Sigmoid colon (tissue), 7 donors: Measurements from ENCODE around the gene ACTL6B. TPM values are rescaled to one million over a fixed set of nuclear protein-coding genes. Genes with fewer than 3 reads are reported as not detected.
A peak's percentile ranks its signal among the peaks of the same experiment; 100 is the strongest.

Experiments
- DNase-seq: peaks from one replicate; pipeline ENCODE4 v3.0.0-alpha.2; 2019
- H3K27ac ChIP-seq, 4 donors: fragments of 200-600 bp; sonication (generic); one replicate each; pipeline ENCODE4 v1.5.1; 2016 to 2019; ENCODE audit warnings: mild to moderate bottlenecking in 1 of 4
- H3K27me3 ChIP-seq, 3 donors: fragments of 200-600 bp; sonication (generic); one replicate each; pipeline ENCODE4 v1.5.1; 2019; ENCODE audit warnings: mild to moderate bottlenecking in 1 of 3
- H3K36me3 ChIP-seq, 4 donors: fragments of 200-600 bp; sonication (generic); one replicate each; pipeline ENCODE4 v1.5.1; 2016 to 2019
- H3K4me1 ChIP-seq, 4 donors: fragments of 200-600 bp; sonication (generic); one replicate each; pipeline ENCODE4 v1.5.1; 2017 to 2019
- H3K4me3 ChIP-seq, 4 donors: fragments of 200-600 bp; sonication (generic); one replicate each; pipeline ENCODE4 v1.5.1; 2017 to 2019; ENCODE audit warnings: mild to moderate bottlenecking in 2 of 4, moderate library complexity in 1 of 4
- H3K9me3 ChIP-seq, 4 donors: fragments of 200-600 bp in 3 of 4; sonication (generic) in 3 of 4; one replicate each; pipeline versions ENCODE4 v1.5.1 to v1.6.1; 2013 to 2019
- CTCF ChIP-seq, 4 experiments: fragments of 450-650 bp in 3 of 4; fragments of 200-600 bp in 1 of 4; IDR thresholded peaks; one replicate each; pipeline ENCODE4 v1.5.1; 2016 to 2019; ENCODE audit warnings: antibody characterized with exemption in 4 of 4, mild to moderate bottlenecking in 3 of 4, moderate library complexity in 2 of 4
- EP300 ChIP-seq, 4 donors: sonication (generic); formaldehyde crosslinking; IDR thresholded peaks; one replicate each; pipeline ENCODE4 v1.6.1; 2017; ENCODE audit warnings: antibody characterized with exemption in 4 of 4
- POLR2A ChIP-seq, 2 donors: fragments of 450-650 bp; IDR thresholded peaks; one replicate each; pipeline ENCODE4 v1.6.1; 2016; ENCODE audit warnings: antibody characterized with exemption in 2 of 2, mild to moderate bottlenecking in 2 of 2, moderate library complexity in 2 of 2
- POLR2AphosphoS5 ChIP-seq, 4 donors: sonication (generic); formaldehyde crosslinking; IDR thresholded peaks; one replicate each; pipeline ENCODE4 v1.6.1; 2017; ENCODE audit warnings: antibody characterized with exemption in 4 of 4
- WGBS, 2 donors: extraction: QIAGEN DNeasy Blood & Tissue Kit; methylation state at CpG; one replicate each; pipeline ENCODE4 v1.1.7; 2013; 5-methylcytosine and 5-hydroxymethylcytosine counted together
- intact Hi-C: fragments of 100-400 bp; cut with DNase I; formaldehyde crosslinking; loops from one replicate; pipeline ENCODE4 v1.15.1; 2023
- polyA plus RNA-seq, 3 donors: library from polyadenylated mRNA; stranded (reverse); fragments of 200-250 nt; gene quantifications; one replicate each; pipeline ENCODE4 v1.2.3, GENCODE V29; 2013
- total RNA-seq, 4 donors: library from RNA; depleted of rRNA; stranded (reverse); fragments of >200 nt; gene quantifications; one replicate each; pipeline ENCODE4 v1.1.0, GENCODE V29; 2016
- donor health status: healthy with polysubstance abuse.
- donor health status: Bipolar disorder and iron deficiency.
- donor health status: healthy.

Gene ACTL6B
- total and polyA plus RNA-seq, 7 donors, result 0.58 to 0.71 (median 0.68) TPM; not detected in 4

- H3K27me3 ChIP-seq, result no peaks in the 10 kb centered on the region
- intact Hi-C loops, result loop anchor here (2.0 to 10.0 kb wide), 2 partner anchors 61 to 263 kb away; partner anchors contain the start of genes GNB2 and SRRT
- peak; percentile 100 for DNase-seq
- peaks cover 0 to 16% (median 13%) of the 10 kb centered on the region in 4 donors for H3K4me1 ChIP-seq
- H3K36me3 ChIP-seq, result peaks cover 0 to 12% (median 0%) of the 10 kb centered on the region in 4 donors
- WGBS, 2 donors, result 0 to 1% methylated on average over 61 of the region's 61 CpGs
- TF ChIP-seq EP300 (IDR thresholded peaks at IDR 0.05) (peak in 1 of 4 donors; percentile 5), CTCF (IDR thresholded peaks at IDR 0.05) (peak in 1 of 4 experiments; percentile 10), POLR2AphosphoS5 (IDR thresholded peaks at IDR 0.05) (peak; percentile 65 to 96 (median 82)), POLR2A (IDR thresholded peaks at IDR 0.05) (peak; percentile 76 to 84)
- no peaks in the 10 kb centered on the region for H3K9me3 ChIP-seq
- H3K4me3 ChIP-seq, result peak within 1 kb of the TSS; percentile 57 to 91 (median 79)
- H3K27ac ChIP-seq, result peak within 1 kb of the TSS; percentile 92 to 97 (median 94)
Measured at GRCh38 chr7:100611983-100612729, 44.1 kb downstream of the ACTL6B start, which contains the start of gene MOSPD3. Gene MOSPD3 (plus strand): TSS chr7:100612540. CDS start chr7:100612792, 252 bp downstream.

- Histone ChIP-seq H3K27ac (no peak overlapping the region), H3K36me3 (peaks cover 0 to 5% (median 0%) of the 10 kb centered on the region in 4 donors), H3K27me3 (no peaks in the 10 kb centered on the region), H3K4me1 (peaks cover 0 to 28% (median 23%) of the 10 kb centered on the region in 4 donors), H3K4me3 (no peak overlapping the region), H3K9me3 (no peaks in the 10 kb centered on the region)
- 90 to 92% methylated on average over 5 of the region's 5 CpGs for WGBS, 2 donors
- intact Hi-C loops, result loop anchor here (2.0 to 10.0 kb wide), 2 partner anchors 63 to 265 kb away; partner anchors contain the start of genes GNB2 and SRRT
- DNase-seq, result no peak
- no peak for TF ChIP-seq POLR2AphosphoS5 (IDR thresholded peaks at IDR 0.05)
- TF ChIP-seq EP300 (IDR thresholded peaks at IDR 0.05), result no peak
- TF ChIP-seq POLR2A (IDR thresholded peaks at IDR 0.05), result no peak
- TF ChIP-seq CTCF (IDR thresholded peaks at IDR 0.05), result no peak
Measured at GRCh38 chr7:100609958-100610357, 46.3 kb downstream of the ACTL6B start.

- intact Hi-C loops, result no loop called here
- TF ChIP-seq POLR2AphosphoS5 (IDR thresholded peaks at IDR 0.05) (no peak), EP300 (IDR thresholded peaks at IDR 0.05) (no peak), POLR2A (IDR thresholded peaks at IDR 0.05) (no peak), CTCF (IDR thresholded peaks at IDR 0.05) (no peak)
- DNase-seq, result no peak
- WGBS, 2 donors, result 85 to 93% methylated on average over 8 of the region's 8 CpGs
- no peak overlapping the region for H3K27ac ChIP-seq
- no peaks in the 10 kb centered on the region for H3K9me3 ChIP-seq
- H3K27me3 ChIP-seq, result no peaks in the 10 kb centered on the region
- no peaks in the 10 kb centered on the region for H3K36me3 ChIP-seq
- no peak overlapping the region for H3K4me3 ChIP-seq
- peaks cover 0 to 45% (median 29%) of the 10 kb centered on the region in 4 donors for H3K4me1 ChIP-seq
Measured at GRCh38 chr7:100607111-100607510, 49.1 kb downstream of the ACTL6B start.

GRCh38 chr7:100606313-100606712 is 49.9 kb downstream of the ACTL6B start:
- TF ChIP-seq POLR2AphosphoS5 (IDR thresholded peaks at IDR 0.05) (no peak), CTCF (IDR thresholded peaks at IDR 0.05) (no peak)
- no peaks in the 10 kb centered on the region for H3K9me3 ChIP-seq
- H3K27ac ChIP-seq, result no peak overlapping the region
- intact Hi-C loops, result no loop called here
- H3K4me3 ChIP-seq, result no peak overlapping the region
- no peaks in the 10 kb centered on the region for H3K27me3 ChIP-seq
- DNase-seq, result no peak
- WGBS, 2 donors, result 91 to 94% methylated on average over 12 of the region's 12 CpGs
- no peaks in the 10 kb centered on the region for H3K36me3 ChIP-seq
- peaks cover 0 to 44% (median 29%) of the 10 kb centered on the region in 4 donors for H3K4me1 ChIP-seq
